HEK293 (cell line): ENCODE results near the gene HLA-DQB1.
A peak's percentile ranks its signal among the peaks of the same experiment; 100 is the strongest.
"Not testable (repeated sequence)": the region's sequence is repeated elsewhere in the genome, so short reads cannot be mapped to it uniquely, and the experiment has no call there.

Experiments
- CTCF ChIA-PET: fragments of 350-600 bp; formaldehyde crosslinking; extraction: SDS; loops from one replicate; lab custom pipeline; 2021; ENCODE audit warnings: antibody characterized with exemption; lab: Yijun Ruan, JAX
- POLR2A ChIA-PET: fragments of 300-600 bp; formaldehyde crosslinking; extraction: SDS; loops from one replicate; lab custom pipeline; 2020; ENCODE audit warnings: antibody characterized with exemption, inconsistent platforms; lab: Yijun Ruan, JAX
- H3K27ac ChIP-seq: fragments of 200-500 bp; sonication (Bioruptor generic); 2 replicates; pipeline ENCODE4 v1.5.1; 2014; ENCODE audit warnings: low read depth, low read length, control low read depth, inconsistent platforms; ENCODE audit errors: extremely low read depth
- H3K36me3 ChIP-seq, 2 experiments: fragments of 200-500 bp in 1 of 2; sonication (Bioruptor generic) in 1 of 2; 1 replicate in 1 of 2; 2 replicates in 1 of 2; pipeline ENCODE4 v1.5.1; 2014 to 2017; ENCODE audit warnings: inconsistent platforms in 2 of 2, low read length in 2 of 2; ENCODE audit not compliant: control insufficient read depth in 2 of 2, insufficient read depth in 1 of 2
- H3K4me1 ChIP-seq: fragments of 200-500 bp; sonication (Bioruptor generic); 2 replicates; pipeline ENCODE4 v1.5.1; 2014; ENCODE audit warnings: mild to moderate bottlenecking, low read length, inconsistent platforms; ENCODE audit not compliant: control insufficient read depth, insufficient read depth
- H3K4me3 ChIP-seq: 2 replicates; pipeline ENCODE4 v1.5.1; 2011; ENCODE audit warnings: low read depth, mild to moderate bottlenecking, control low read depth, low read length, moderate library complexity
- H3K9me3 ChIP-seq: fragments of 200-500 bp; sonication (Bioruptor generic); 2 replicates; pipeline ENCODE4 v1.5.1; 2014; ENCODE audit warnings: low read depth, low read length, inconsistent platforms; ENCODE audit not compliant: control insufficient read depth, insufficient read depth
- HIC1 ChIP-seq: fragments of 450-650 bp; formaldehyde crosslinking; IDR thresholded peaks from 2 replicates; pipeline ENCODE4 v1.5.1; 2016; ENCODE audit warnings: missing biosample characterization, missing genetic modification characterization
- HOXA7 ChIP-seq: sonication (generic); formaldehyde crosslinking; IDR thresholded peaks from 2 replicates; pipeline ENCODE4 v1.8.1; 2022; ENCODE audit warnings: missing genetic modification reagents, borderline replicate concordance
- OSR2 ChIP-seq: fragments of 450-650 bp; formaldehyde crosslinking; IDR thresholded peaks from 2 replicates; pipeline ENCODE4 v1.5.1; 2016; ENCODE audit warnings: missing biosample characterization, missing genetic modification characterization
- SCRT2 ChIP-seq: fragments of 450-650 bp; formaldehyde crosslinking; IDR thresholded peaks from 2 replicates; pipeline ENCODE4 v1.5.1; 2016; ENCODE audit warnings: missing biosample characterization, missing genetic modification characterization
- WT1 ChIP-seq: fragments of 450-650 bp; formaldehyde crosslinking; IDR thresholded peaks from 2 replicates; pipeline ENCODE4 v1.5.1; 2016; ENCODE audit warnings: missing biosample characterization, missing genetic modification characterization
- ZBTB7A ChIP-seq: fragments of 450-650 bp; formaldehyde crosslinking; IDR thresholded peaks from 2 replicates; pipeline ENCODE4 v1.5.1; 2016; ENCODE audit warnings: low read depth, missing biosample characterization, missing genetic modification characterization
- ZIC2 ChIP-seq: fragments of 450-650 bp; formaldehyde crosslinking; IDR thresholded peaks from 2 replicates; pipeline ENCODE4 v1.5.1; 2016; ENCODE audit warnings: missing biosample characterization, missing genetic modification characterization
- ZNF121 ChIP-seq: fragments of 450-650 bp; formaldehyde crosslinking; IDR thresholded peaks from 2 replicates; pipeline ENCODE4 v1.5.1; 2016; ENCODE audit warnings: missing biosample characterization, missing genetic modification characterization
- ZNF132 ChIP-seq: fragments of 450-650 bp; formaldehyde crosslinking; IDR thresholded peaks from 2 replicates; pipeline ENCODE4 v1.5.1; 2017; ENCODE audit warnings: missing biosample characterization, missing genetic modification characterization, borderline replicate concordance
- ZNF155 ChIP-seq: fragments of 450-650 bp; formaldehyde crosslinking; IDR thresholded peaks from 2 replicates; pipeline ENCODE4 v1.5.1; 2016; ENCODE audit warnings: missing biosample characterization, missing genetic modification characterization
- ZNF202 ChIP-seq: fragments of 450-650 bp; formaldehyde crosslinking; IDR thresholded peaks from 2 replicates; pipeline ENCODE4 v1.5.1; 2016; ENCODE audit warnings: missing biosample characterization, missing genetic modification characterization, borderline replicate concordance
- ZNF23 ChIP-seq: fragments of 450-650 bp; formaldehyde crosslinking; IDR thresholded peaks from 2 replicates; pipeline ENCODE4 v1.5.1; 2016; ENCODE audit warnings: missing biosample characterization, missing genetic modification characterization, borderline replicate concordance
- ZNF433 ChIP-seq: fragments of 450-650 bp; formaldehyde crosslinking; IDR thresholded peaks from 2 replicates; pipeline ENCODE4 v1.5.1; 2016; ENCODE audit warnings: missing biosample characterization, missing genetic modification characterization, low read depth
- ZNF488 ChIP-seq: fragments of 450-650 bp; formaldehyde crosslinking; IDR thresholded peaks from 2 replicates; pipeline ENCODE4 v1.5.1; 2016; ENCODE audit warnings: missing biosample characterization, missing genetic modification characterization
- ZNF548 ChIP-seq: fragments of 450-650 bp; formaldehyde crosslinking; IDR thresholded peaks from 2 replicates; pipeline ENCODE4 v1.5.1; 2016; ENCODE audit warnings: missing biosample characterization, missing genetic modification characterization
- ZNF560 ChIP-seq: fragments of 450-650 bp; formaldehyde crosslinking; IDR thresholded peaks from 2 replicates; pipeline ENCODE4 v1.5.1; 2017; ENCODE audit warnings: missing biosample characterization, missing genetic modification characterization, borderline replicate concordance
- ZNF571 ChIP-seq: fragments of 450-650 bp; formaldehyde crosslinking; IDR thresholded peaks from 2 replicates; pipeline ENCODE4 v1.5.0; 2017; ENCODE audit warnings: missing biosample characterization, missing genetic modification characterization
- ZNF654 ChIP-seq: fragments of 450-650 bp; formaldehyde crosslinking; IDR thresholded peaks from 2 replicates; pipeline ENCODE4 v1.5.1; 2016; ENCODE audit warnings: low read depth, missing biosample characterization, missing genetic modification characterization
- ZNF707 ChIP-seq: fragments of 450-650 bp; formaldehyde crosslinking; IDR thresholded peaks from 2 replicates; pipeline ENCODE4 v1.5.1; 2016; ENCODE audit warnings: missing biosample characterization, missing genetic modification characterization
- ZSCAN30 ChIP-seq: fragments of 450-650 bp; IDR thresholded peaks from 2 replicates; pipeline ENCODE4 v1.5.1; 2018; ENCODE audit warnings: missing biosample characterization, mild to moderate bottlenecking, missing genetic modification characterization, moderate library complexity
- TF ChIP-seq, protein P1 (sequence below): fragments of 450-650 bp; formaldehyde crosslinking; IDR thresholded peaks from 2 replicates; pipeline ENCODE4 v1.5.1; 2016; ENCODE audit warnings: missing biosample characterization, missing genetic modification characterization

HLA-DQB1 gene

DNA sequence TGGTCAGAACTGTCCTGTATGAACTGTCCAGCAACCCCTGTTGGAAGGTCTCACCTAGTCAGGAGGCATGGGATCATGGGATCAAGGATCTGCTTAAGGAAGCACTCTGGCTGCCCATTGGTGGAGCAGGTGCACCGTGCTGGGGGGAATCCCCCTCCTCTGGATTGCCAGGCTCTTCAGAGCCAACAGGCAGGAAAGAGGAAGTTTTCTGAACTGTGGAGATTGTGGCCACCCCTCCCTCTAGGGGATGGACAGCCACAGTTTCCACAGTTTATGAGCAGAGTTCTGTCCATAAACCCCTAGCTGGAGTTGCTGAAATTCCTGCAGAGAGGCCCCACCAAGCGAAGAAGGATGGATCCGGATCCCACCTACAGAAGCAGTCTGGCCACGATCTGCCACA lies 13.0 kb upstream of the HLA-DQB1 start:
- TF ChIP-seq ZBTB7A (tag by site-specific recombination): no peak
- TF ChIP-seq ZIC2 (tag by site-specific recombination): peak; percentile 9; the same call in 1 of the 2 replicates
- TF ChIP-seq ZSCAN30 (tag by site-specific recombination): no peak
- Histone ChIP-seq H3K27ac (no peak overlapping the region), H3K9me3 (no peaks in the 10 kb centered on the region; the same call in 1 of the 2 replicates), H3K36me3 (no peaks in the 10 kb centered on the region), H3K4me1 (no peaks in the 10 kb centered on the region), H3K4me3 (no peak overlapping the region)
- ChIA-PET CTCF (interaction anchor here (0.9 to 2.3 kb wide), 4 partner anchors 10 to 107 kb away, joined by 3 to 10 read pairs (median 4); no protein-coding TSS in a partner anchor), POLR2A (no interaction called here)

GRCh38 chr6:32674123-32674522 lies 7.7 kb upstream of the HLA-DQB1 start:
- H3K36me3 ChIP-seq, POLR2A ChIA-PET, H3K4me1 ChIP-seq, H3K9me3 ChIP-seq, H3K27ac ChIP-seq, H3K4me3 ChIP-seq: not testable (repeated sequence)
- CTCF ChIA-PET: interaction anchor here (0.6 to 1.1 kb wide), 2 partner anchors 35 to 112 kb away, joined by 3 read pairs; no protein-coding TSS in a partner anchor

DNA sequence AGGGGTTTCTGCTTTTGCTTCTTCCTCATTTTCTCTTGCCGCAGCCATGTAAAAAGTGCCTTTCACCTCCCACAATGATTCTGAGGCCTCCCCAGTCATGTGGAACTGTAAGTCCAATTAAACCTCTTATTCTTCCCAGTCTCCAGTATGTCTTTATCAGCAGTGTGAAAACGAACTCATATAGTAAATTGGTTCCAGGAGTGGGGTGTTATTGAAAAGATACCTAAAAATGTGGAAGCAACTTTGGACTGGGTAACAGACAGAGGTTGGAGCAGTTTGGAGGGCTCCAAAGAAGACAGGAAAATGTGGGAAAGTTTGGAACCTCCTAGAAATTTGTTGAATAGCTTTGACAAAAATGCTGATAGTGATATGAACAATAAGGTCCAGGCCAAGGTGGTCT lies 5.5 kb upstream of the HLA-DQB1 start:
- H3K4me1 ChIP-seq, H3K9me3 ChIP-seq, H3K36me3 ChIP-seq, H3K4me3 ChIP-seq, POLR2A ChIA-PET, H3K27ac ChIP-seq: not testable (repeated sequence)
- TF ChIP-seq ZNF707 (tag by site-specific recombination): peak; percentile 95
- CTCF ChIA-PET: interaction anchor here (0.7 kb wide), 1 partner anchor 49 kb away, joined by 5 read pairs; no protein-coding TSS in a partner anchor

DNA sequence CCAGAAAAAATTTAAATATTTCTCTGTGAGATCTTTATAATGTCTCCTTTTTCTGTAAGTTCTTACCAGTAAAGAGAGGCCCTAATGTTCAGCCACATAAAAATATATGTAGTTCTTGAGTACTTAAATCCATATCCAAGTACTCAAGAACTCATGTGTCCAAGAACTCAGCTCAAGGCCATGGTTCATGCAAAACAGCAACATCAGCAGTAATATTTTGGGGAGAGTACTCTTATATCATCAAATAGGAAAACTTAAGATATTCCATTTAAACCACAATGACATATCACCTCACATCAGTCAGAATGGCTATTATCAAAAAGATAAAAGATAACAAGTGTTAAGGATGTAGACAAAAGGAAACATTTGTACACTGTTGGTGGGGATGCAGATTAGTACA lies 3.4 kb upstream of the HLA-DQB1 start:
- Histone ChIP-seq H3K4me3 (no peak overlapping the region), H3K9me3 (no peaks in the 10 kb centered on the region), H3K4me1 (peaks cover 12% of the 10 kb centered on the region), H3K36me3 (no peaks in the 10 kb centered on the region), H3K27ac (no peak overlapping the region)
- CTCF ChIA-PET: interaction anchor here (0.6 to 2.9 kb wide), 5 partner anchors 22 to 67 kb away, joined by 3 to 8 read pairs (median 5); partner anchors contain the start of gene HLA-DQA1
- POLR2A ChIA-PET: no interaction called here
- TF ChIP-seq ZNF121 (tag by site-specific recombination) (no peak), ZNF488 (tag by site-specific recombination) (no peak), WT1 (tag by site-specific recombination) (no peak), ZNF548 (no peak), ZNF202 (no peak)
- TF ChIP-seq, all 188 proteins: peak for 0

DNA sequence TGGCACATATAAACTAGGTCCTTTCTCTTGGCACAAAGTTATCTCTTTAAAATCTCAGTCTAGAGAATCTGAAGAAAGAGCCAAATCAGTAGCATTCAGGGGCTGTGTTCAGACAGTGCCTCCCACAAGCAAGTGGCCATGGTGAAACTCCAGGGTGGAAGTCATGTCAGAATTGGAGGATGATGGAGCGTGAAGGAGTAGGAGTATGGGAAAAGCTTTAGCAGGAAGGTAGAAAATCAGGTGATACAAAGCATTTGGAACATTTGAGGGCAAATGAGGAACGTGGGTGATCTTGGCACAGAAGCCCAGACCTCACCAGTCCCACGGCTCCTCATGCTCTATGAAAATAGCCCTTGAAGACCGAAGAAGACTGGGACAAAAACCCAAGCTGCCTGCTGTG lies 2.8 kb upstream of the HLA-DQB1 start:
- Histone ChIP-seq H3K27ac (no peak overlapping the region), H3K36me3 (no peaks in the 10 kb centered on the region), H3K4me3 (no peak overlapping the region), H3K4me1 (peaks cover 12% of the 10 kb centered on the region), H3K9me3 (no peaks in the 10 kb centered on the region)
- ChIA-PET CTCF (interaction anchor here (0.6 to 2.9 kb wide), 7 partner anchors 23 to 264 kb away, joined by 3 to 8 read pairs (median 4); partner anchors contain the start of gene HLA-DQA1), POLR2A (no interaction called here)
- TF ChIP-seq, protein P1, sequence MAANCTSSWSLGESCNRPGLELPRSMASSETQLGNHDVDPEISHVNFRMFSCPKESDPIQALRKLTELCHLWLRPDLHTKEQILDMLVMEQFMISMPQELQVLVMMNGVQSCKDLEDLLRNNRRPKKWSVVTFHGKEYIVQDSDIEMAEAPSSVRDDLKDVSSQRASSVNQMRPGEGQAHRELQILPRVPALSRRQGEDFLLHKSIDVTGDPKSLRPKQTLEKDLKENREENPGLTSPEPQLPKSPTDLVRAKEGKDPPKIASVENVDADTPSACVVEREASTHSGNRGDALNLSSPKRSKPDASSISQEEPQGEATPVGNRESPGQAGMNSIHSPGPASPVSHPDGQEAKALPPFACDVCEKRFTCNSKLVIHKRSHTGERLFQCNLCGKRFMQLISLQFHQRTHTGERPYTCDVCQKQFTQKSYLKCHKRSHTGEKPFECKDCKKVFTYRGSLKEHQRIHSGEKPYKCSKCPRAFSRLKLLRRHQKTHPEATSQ (tag by site-specific recombination): no peak
- TF ChIP-seq ZNF433 (tag by site-specific recombination) (no peak), HOXA7 (CRISPR knock-in tag) (no peak), ZNF560 (tag by site-specific recombination) (no peak), ZNF132 (no peak), HIC1 (tag by site-specific recombination) (no peak), ZNF654 (tag by site-specific recombination) (no peak), ZNF23 (tag by site-specific recombination) (no peak), ZNF202 (no peak), ZNF571 (tag by site-specific recombination) (no peak), ZNF155 (tag by site-specific recombination) (no peak), SCRT2 (tag by site-specific recombination) (no peak), ZIC2 (tag by site-specific recombination) (no peak), OSR2 (tag by site-specific recombination) (no peak)
